HepG2 (cell line): ENCODE measurements around the gene ZNF839. TPM values are rescaled to one million over a fixed set of nuclear protein-coding genes. Genes with fewer than 3 reads are reported as not detected.

Experiments
- ATAC-seq: fragments of 200-7000 bp; cut with Tn5 transposase; 3 replicates; pipeline ENCODE4 v1.9.1; 2020; ENCODE audit warnings: mild to moderate bottlenecking, moderate library complexity
- BruUV-seq: library from RNA; stranded (reverse); fragments of 400-500 nt; replicated peaks from 2 replicates; lab custom pipeline; 2021; lab: Mats Ljungman, UMichigan
- CTCF ChIA-PET: fragments of 300-600 bp; formaldehyde crosslinking; extraction: SDS; loops from one replicate; lab custom pipeline; 2021; ENCODE audit warnings: low total read pairs, inconsistent platforms, low intra/inter-chr PET ratio; lab: Yijun Ruan, JAX
- POLR2A ChIA-PET: fragments of 350-600 bp; sonication (Branson Sonifier 250); formaldehyde crosslinking; loops from one replicate; lab custom pipeline; 2020; ENCODE audit warnings: antibody characterized with exemption, inconsistent platforms; lab: Yijun Ruan, JAX
- DNase-seq: peaks from one replicate; pipeline ENCODE4 v3.0.0-alpha.2; 2015; ENCODE audit warnings: low spot score
- FAIRE-seq: peaks from 3 replicates; lab custom pipeline; 2011; peaks lifted over from hg19 to GRCh38; lab: Jason Lieb, UNC
- H2AFZ ChIP-seq: one replicate; pipeline ENCODE4 v1.6.1; 2011; ENCODE audit warnings: low read length, inconsistent platforms
- H3K27ac ChIP-seq: fragments of 300-600 bp; 3 replicates; pipeline ENCODE4 v1.8.0; 2011; ENCODE audit warnings: mixed run types, mild to moderate bottlenecking, mixed read lengths, low read length, inconsistent platforms; ENCODE audit not compliant: insufficient read depth; ENCODE audit errors: extremely low read length
- H3K27me3 ChIP-seq, 2 experiments: fragments of 200-600 bp in 1 of 2; 2 replicates in 1 of 2; 3 replicates in 1 of 2; pipeline versions ENCODE4 v1.6.0 to v1.8.0; 2011; ENCODE audit warnings: low read length in 2 of 2, mild to moderate bottlenecking in 2 of 2, moderate library complexity in 2 of 2, inconsistent platforms in 1 of 2; ENCODE audit not compliant: insufficient read depth in 2 of 2, control insufficient read depth in 1 of 2
- H3K36me3 ChIP-seq, 2 experiments: fragments of 200-600 bp in 1 of 2; replicated peaks in 1 of 2; 2 replicates in 1 of 2; 3 replicates in 1 of 2; pipeline versions ENCODE4 v1.5.1 to v1.8.0; 2011; ENCODE audit warnings: low read length in 2 of 2, inconsistent platforms in 1 of 2; ENCODE audit not compliant: insufficient read depth in 2 of 2, control insufficient read depth in 1 of 2
- H3K4me1 ChIP-seq: 2 replicates; pipeline ENCODE4 v1.5.1; 2012; ENCODE audit warnings: low read length, inconsistent platforms; ENCODE audit not compliant: insufficient read depth
- H3K4me2 ChIP-seq: 2 replicates; pipeline ENCODE4 v1.6.0; 2011; ENCODE audit warnings: low read depth, low read length, inconsistent platforms
- H3K4me3 ChIP-seq, 3 experiments: fragments of 200-600 bp in 1 of 3; sonication (generic), shearing (Covaris generic) in 1 of 3; replicated peaks in 1 of 3; 2 replicates each; pipeline ENCODE4 v1.5.1; 2011 to 2016; ENCODE audit warnings: low read length in 3 of 3, inconsistent platforms in 2 of 3, low read depth in 2 of 3, mild to moderate bottlenecking in 2 of 3, control low read depth in 1 of 3, mixed read lengths in 1 of 3; ENCODE audit not compliant: insufficient read depth in 1 of 3
- H3K79me2 ChIP-seq: one replicate; pipeline ENCODE4 v1.6.1; 2011; ENCODE audit warnings: low read length, inconsistent platforms; ENCODE audit not compliant: insufficient read depth
- H3K9ac ChIP-seq: 2 replicates; pipeline ENCODE4 v1.6.0; 2011; ENCODE audit warnings: mild to moderate bottlenecking, low read depth, low read length, inconsistent platforms; ENCODE audit not compliant: insufficient read depth
- H3K9me3 ChIP-seq: 2 replicates; pipeline ENCODE4 v1.5.1; 2012; ENCODE audit warnings: mild to moderate bottlenecking, low read length
- H4K20me1 ChIP-seq: 2 replicates; pipeline ENCODE4 v1.6.0; 2011; ENCODE audit warnings: inconsistent platforms, mild to moderate bottlenecking, low read length, moderate library complexity; ENCODE audit not compliant: insufficient read depth
- DMAP1 ChIP-seq: IDR thresholded peaks from 2 replicates; pipeline ENCODE4 v1.6.1; 2016
- GATAD1 ChIP-seq: IDR thresholded peaks from 2 replicates; pipeline ENCODE4 v1.6.1; 2016; ENCODE audit warnings: missing genetic modification reagents, missing compliant biosample characterization
- MATR3 ChIP-seq: sonication (generic); formaldehyde crosslinking; IDR thresholded peaks from 2 replicates; pipeline ENCODE4 v1.4.0; 2020; ENCODE audit warnings: missing genetic modification reagents
- MIER2 ChIP-seq: IDR thresholded peaks from 2 replicates; pipeline ENCODE4 v1.6.1; 2016; ENCODE audit warnings: missing biosample characterization, missing genetic modification reagents
- NFYC ChIP-seq: IDR thresholded peaks from 2 replicates; pipeline ENCODE4 v1.6.1; 2016; ENCODE audit warnings: missing genetic modification reagents, missing compliant biosample characterization
- RFX5 ChIP-seq: IDR thresholded peaks from 2 replicates; pipeline ENCODE4 v1.6.1; 2011; ENCODE audit warnings: low read depth, low read length, improper control_type of control experiment
- THYN1 ChIP-seq: sonication (generic); formaldehyde crosslinking; IDR thresholded peaks from 2 replicates; pipeline ENCODE4 v1.8.1; 2023; ENCODE audit warnings: low read depth, mild to moderate bottlenecking, moderate library complexity, missing genetic modification reagents, borderline replicate concordance
- ZNF232 ChIP-seq: sonication (generic); formaldehyde crosslinking; IDR thresholded peaks from 2 replicates; pipeline ENCODE4 v1.4.0; 2020; ENCODE audit warnings: missing genetic modification reagents, borderline replicate concordance
- ZNF329 ChIP-seq: sonication (generic); formaldehyde crosslinking; IDR thresholded peaks from 2 replicates; pipeline ENCODE4 v1.9.0; 2021; ENCODE audit warnings: low read depth, mild to moderate bottlenecking, missing genetic modification reagents
- ZNF460 ChIP-seq: sonication (generic); formaldehyde crosslinking; IDR thresholded peaks from 2 replicates; pipeline ENCODE4 v1.5.1; 2020; ENCODE audit warnings: missing genetic modification reagents, mild to moderate bottlenecking, borderline replicate concordance
- ZNF543 ChIP-seq: sonication (generic); formaldehyde crosslinking; IDR thresholded peaks from 2 replicates; pipeline ENCODE4 v1.4.0; 2020; ENCODE audit warnings: mild to moderate bottlenecking, missing genetic modification reagents
- ZNF564 ChIP-seq: sonication (generic); formaldehyde crosslinking; IDR thresholded peaks from 2 replicates; pipeline ENCODE4 v1.8.1; 2023; ENCODE audit warnings: mild to moderate bottlenecking, missing genetic modification reagents
- ZSCAN31 ChIP-seq: sonication (generic); formaldehyde crosslinking; IDR thresholded peaks from 2 replicates; pipeline ENCODE4 v1.5.0; 2020; ENCODE audit warnings: low read depth, mild to moderate bottlenecking, missing genetic modification reagents
- WGBS: methylation state at CpG from one replicate; pipeline ENCODE4 v1.1.6; 2017; ENCODE audit warnings: low lambda C conversion rate; 5-methylcytosine and 5-hydroxymethylcytosine counted together
- in situ Hi-C: cut with HindIII; loops from 2 replicates; pipeline ENCODE4 v1.10.0; 2017; ENCODE audit warnings: low pct_unique_long_range_greater_than_20kb; ENCODE audit not compliant: extremely low pct_ligation_motif_present
- intact Hi-C: fragments of 100-400 bp; cut with micrococcal nuclease; formaldehyde crosslinking; loops from one replicate; pipeline ENCODE4 v1.10.0; 2022; ENCODE audit not compliant: unreplicated experiment
- polyA plus RNA-seq, 8 experiments: library from polyadenylated mRNA; depleted of rRNA in 3 of 8; stranded (reverse) in 7 of 8; unstranded in 1 of 8; fragments of >200 nt; fragmentation: Illumina TruSeq in 4 of 8; extraction: Trizol in 4 of 8; gene quantifications; 2 replicates each; pipeline versions ENCODE4 v1.2.1 to v1.2.3, GENCODE V29; 2011 to 2016; ENCODE audit warnings: low read depth in 4 of 8, missing spikeins in 1 of 8, mixed read lengths in 1 of 8; ENCODE audit not compliant: insufficient read depth in 1 of 8
- total RNA-seq, 5 experiments: library from RNA; depleted of rRNA; stranded (reverse); fragments of >200 nt; fragmentation: Illumina TruSeq; extraction: Trizol; gene quantifications; 2 replicates each; pipeline ENCODE4 v1.2.3, GENCODE V29; 2016; ENCODE audit warnings: low read depth in 1 of 5
- TF ChIP-seq, protein P1 (sequence below): sonication (generic); formaldehyde crosslinking; IDR thresholded peaks from 2 replicates; pipeline ENCODE4 v1.4.0; 2020; ENCODE audit warnings: missing genetic modification reagents, mild to moderate bottlenecking, borderline replicate concordance

Gene ZNF839
- total and polyA plus RNA-seq, 2 of the 13 experiments (the other 11 are each of a cell fraction or from before 2014, with no cell fraction given), result 11.1 to 12.8 TPM

DNA sequence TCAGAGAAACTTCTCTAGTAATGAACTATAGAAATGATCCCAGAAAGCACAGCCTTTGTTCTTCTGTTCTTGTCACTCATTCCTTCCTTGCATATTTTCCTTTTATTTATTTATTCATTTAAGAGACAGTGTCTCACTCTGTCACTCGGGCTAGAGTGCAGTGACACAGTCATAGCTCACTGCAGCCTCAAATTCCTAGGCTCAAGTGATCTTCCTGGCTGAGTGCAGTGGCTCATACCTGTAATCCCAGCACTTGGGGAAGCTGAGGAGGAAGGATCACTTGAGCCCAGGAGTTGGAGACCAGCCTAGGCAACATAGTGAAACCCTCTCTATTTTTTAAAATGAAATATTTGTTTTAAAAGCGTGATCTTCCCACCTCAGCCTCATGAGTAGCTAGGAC, 54.7 kb downstream of the ZNF839 start:
- in situ Hi-C loops, result no loop called here
- FAIRE-seq, result no peak
- intact Hi-C loops, result no loop called here

More for the DNA sequence above, 54.7 kb downstream of the ZNF839 start:
- peaks cover 3 to 8% of the 10 kb centered on the region in 2 experiments; a peak in 2 of 5 replicates for H3K36me3 ChIP-seq
- no peaks in the 10 kb centered on the region for H4K20me1 ChIP-seq
- H3K4me1 ChIP-seq, result peaks cover 18% of the 10 kb centered on the region
- no peak overlapping the region for H3K4me2 ChIP-seq
- H3K27ac ChIP-seq, result no peak overlapping the region
- 91% methylated on average over 2 of the region's 2 CpGs for WGBS
- no peaks in the 10 kb centered on the region for H3K27me3 ChIP-seq
- DNase-seq, result no peak
- TF ChIP-seq GATAD1, result no peak
- no peak for TF ChIP-seq ZNF564 (CRISPR knock-in tag)
- no peak for TF ChIP-seq ZNF460 (CRISPR knock-in tag)
- no peak for TF ChIP-seq MIER2 (CRISPR knock-in tag)
- TF ChIP-seq ZNF543 (CRISPR knock-in tag), result no peak
- no peak for TF ChIP-seq DMAP1 (CRISPR knock-in tag)
- TF ChIP-seq, protein P1, sequence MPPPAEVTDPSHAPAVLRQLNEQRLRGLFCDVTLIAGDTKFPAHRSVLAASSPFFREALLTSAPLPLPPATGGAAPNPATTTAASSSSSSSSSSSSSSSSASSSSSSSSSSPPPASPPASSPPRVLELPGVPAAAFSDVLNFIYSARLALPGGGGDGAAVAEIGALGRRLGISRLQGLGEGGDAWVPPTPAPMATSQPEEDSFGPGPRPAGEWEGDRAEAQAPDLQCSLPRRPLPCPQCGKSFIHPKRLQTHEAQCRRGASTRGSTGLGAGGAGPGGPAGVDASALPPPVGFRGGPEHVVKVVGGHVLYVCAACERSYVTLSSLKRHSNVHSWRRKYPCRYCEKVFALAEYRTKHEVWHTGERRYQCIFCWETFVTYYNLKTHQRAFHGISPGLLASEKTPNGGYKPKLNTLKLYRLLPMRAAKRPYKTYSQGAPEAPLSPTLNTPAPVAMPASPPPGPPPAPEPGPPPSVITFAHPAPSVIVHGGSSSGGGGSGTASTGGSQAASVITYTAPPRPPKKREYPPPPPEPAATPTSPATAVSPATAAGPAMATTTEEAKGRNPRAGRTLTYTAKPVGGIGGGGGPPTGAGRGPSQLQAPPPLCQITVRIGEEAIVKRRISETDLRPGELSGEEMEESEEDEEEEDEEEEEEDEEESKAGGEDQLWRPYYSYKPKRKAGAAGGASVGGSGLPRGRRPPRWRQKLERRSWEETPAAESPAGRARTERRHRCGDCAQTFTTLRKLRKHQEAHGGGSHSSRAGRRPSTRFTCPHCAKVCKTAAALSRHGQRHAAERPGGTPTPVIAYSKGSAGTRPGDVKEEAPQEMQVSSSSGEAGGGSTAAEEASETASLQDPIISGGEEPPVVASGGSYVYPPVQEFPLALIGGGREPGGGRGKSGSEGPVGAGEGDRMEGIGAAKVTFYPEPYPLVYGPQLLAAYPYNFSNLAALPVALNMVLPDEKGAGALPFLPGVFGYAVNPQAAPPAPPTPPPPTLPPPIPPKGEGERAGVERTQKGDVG (CRISPR knock-in tag), result no peak
- no peak for TF ChIP-seq ZSCAN31 (CRISPR knock-in tag)
- TF ChIP-seq ZNF232 (CRISPR knock-in tag), result no peak
- no peak for TF ChIP-seq THYN1 (CRISPR knock-in tag)
- no peak for TF ChIP-seq ZNF329 (CRISPR knock-in tag)
- TF ChIP-seq RFX5, result no peak
- TF ChIP-seq NFYC, result no peak
- TF ChIP-seq MATR3 (CRISPR knock-in tag), result no peak
- no TSS peak for BruUV-seq
- CTCF ChIA-PET, result no interaction called here
- ATAC-seq, result no peak
- H3K4me3 ChIP-seq, result no peak overlapping the region
- no peaks in the 10 kb centered on the region for H3K9me3 ChIP-seq
- H3K79me2 ChIP-seq, result no peaks in the 10 kb centered on the region
- no peak overlapping the region for H3K9ac ChIP-seq
- POLR2A ChIA-PET, result no interaction called here
- H2AFZ ChIP-seq, result no peak overlapping the region
